H9 (cell line): Measurements from ENCODE around the gene VAV2. TPM values are rescaled to one million over a fixed set of nuclear protein-coding genes. Genes with fewer than 3 reads are reported as not detected.

ENCODE experiments used
- DNase-seq: peaks from one replicate; pipeline ENCODE4 v3.0.0-alpha.2; 2017
- H2AFZ ChIP-seq: one replicate; pipeline ENCODE4 v1.6.1; 2013; ENCODE audit warnings: mild to moderate bottlenecking, low read length, control low read depth, moderate library complexity
- H2AK5ac ChIP-seq: 2 replicates; pipeline ENCODE4 v1.6.1; 2013; ENCODE audit warnings: low read length, control low read depth, mixed read lengths; ENCODE audit not compliant: insufficient read length
- H2BK120ac ChIP-seq: one replicate; pipeline ENCODE4 v1.6.1; 2013; ENCODE audit warnings: low read depth, mild to moderate bottlenecking, low read length, control low read depth, inconsistent platforms; ENCODE audit not compliant: poor library complexity, severe bottlenecking
- H2BK12ac ChIP-seq: 2 replicates; pipeline ENCODE4 v1.6.1; 2013; ENCODE audit warnings: low read length, control low read depth, mixed read lengths, low read depth; ENCODE audit not compliant: insufficient read length
- H2BK15ac ChIP-seq: 2 replicates; pipeline ENCODE4 v1.6.1; 2013; ENCODE audit warnings: low read depth, low read length, control low read depth
- H2BK20ac ChIP-seq: one replicate; pipeline ENCODE4 v1.6.1; 2013; ENCODE audit warnings: low read depth, mild to moderate bottlenecking, low read length, control low read depth, inconsistent platforms; ENCODE audit not compliant: poor library complexity, severe bottlenecking
- H2BK5ac ChIP-seq: 2 replicates; pipeline ENCODE4 v1.6.1; 2013; ENCODE audit warnings: low read length, control low read depth, mixed read lengths; ENCODE audit not compliant: insufficient read length
- H3K14ac ChIP-seq: 2 replicates; pipeline ENCODE4 v1.6.1; 2013; ENCODE audit warnings: low read length, control low read depth; ENCODE audit not compliant: insufficient read depth
- H3K18ac ChIP-seq: 2 replicates; pipeline ENCODE4 v1.6.1; 2013; ENCODE audit warnings: low read depth, mild to moderate bottlenecking, mixed read lengths, low read length, control low read depth; ENCODE audit not compliant: insufficient read length
- H3K23ac ChIP-seq: 2 replicates; pipeline ENCODE4 v1.6.1; 2013; ENCODE audit warnings: low read length, control low read depth, mixed read lengths, low read depth; ENCODE audit not compliant: insufficient read length
- H3K23me2 ChIP-seq: 2 replicates; pipeline ENCODE4 v1.6.1; 2013; ENCODE audit warnings: low read depth, mild to moderate bottlenecking, mixed read lengths, low read length, control low read depth; ENCODE audit not compliant: insufficient read length, poor library complexity, severe bottlenecking
- H3K27ac ChIP-seq: 2 replicates; pipeline ENCODE4 v1.5.1; 2013; ENCODE audit warnings: low read length, control low read depth, mixed read lengths, low read depth; ENCODE audit not compliant: insufficient read length
- H3K27me3 ChIP-seq: 2 replicates; pipeline ENCODE4 v1.6.1; 2013; ENCODE audit warnings: low read length, control low read depth, inconsistent platforms; ENCODE audit not compliant: insufficient read depth
- H3K4ac ChIP-seq: 2 replicates; pipeline ENCODE4 v1.6.1; 2013; ENCODE audit warnings: low read depth, mild to moderate bottlenecking, control low read depth, inconsistent platforms, low read length, moderate library complexity
- H3K4me1 ChIP-seq: 2 replicates; pipeline ENCODE4 v1.6.1; 2013; ENCODE audit warnings: low read length, control low read depth, inconsistent platforms; ENCODE audit not compliant: insufficient read depth
- H3K4me2 ChIP-seq: 2 replicates; pipeline ENCODE4 v1.6.1; 2013; ENCODE audit warnings: low read length, control low read depth, mixed read lengths; ENCODE audit not compliant: insufficient read length, insufficient read depth
- H3K56ac ChIP-seq: 2 replicates; pipeline ENCODE4 v1.6.1; 2013; ENCODE audit warnings: low read depth, mild to moderate bottlenecking, mixed read lengths, low read length, control low read depth; ENCODE audit not compliant: insufficient read length
- H3K79me1 ChIP-seq: 2 replicates; pipeline ENCODE4 v1.6.1; 2013; ENCODE audit warnings: low read depth, mild to moderate bottlenecking, moderate library complexity, low read length, control low read depth, inconsistent platforms; ENCODE audit not compliant: insufficient read depth, poor library complexity, severe bottlenecking
- H3K79me2 ChIP-seq: 2 replicates; pipeline ENCODE4 v1.6.1; 2013; ENCODE audit warnings: low read length, control low read depth, inconsistent platforms; ENCODE audit not compliant: insufficient read depth
- H3K9ac ChIP-seq: 2 replicates; pipeline ENCODE4 v1.6.1; 2013; ENCODE audit warnings: low read length, control low read depth, mixed read lengths; ENCODE audit not compliant: insufficient read length; ENCODE audit errors: extremely low read depth
- H3K9me3 ChIP-seq: one replicate; pipeline ENCODE4 v1.6.1; 2013; ENCODE audit warnings: low read depth, low read length, inconsistent platforms; ENCODE audit not compliant: control insufficient read depth
- H3T11ph ChIP-seq: one replicate; pipeline ENCODE4 v1.6.1; 2013; ENCODE audit warnings: mild to moderate bottlenecking, low read length, control low read depth, inconsistent platforms
- H4K20me1 ChIP-seq: one replicate; pipeline ENCODE4 v1.6.1; 2013; ENCODE audit not compliant: control insufficient read depth, insufficient read length, insufficient read depth
- H4K5ac ChIP-seq: 2 replicates; pipeline ENCODE4 v1.6.1; 2013; ENCODE audit warnings: low read depth, mild to moderate bottlenecking, mixed read lengths, low read length, control low read depth; ENCODE audit not compliant: insufficient read length
- H4K8ac ChIP-seq: replicated peaks from 2 replicates; pipeline ENCODE4 v1.6.1; 2013; ENCODE audit warnings: low read length, control low read depth, mixed read lengths, low read depth; ENCODE audit not compliant: insufficient read length
- H4K91ac ChIP-seq: 2 replicates; pipeline ENCODE4 v1.6.1; 2013; ENCODE audit warnings: low read depth, mild to moderate bottlenecking, moderate library complexity, mixed read lengths, low read length, control low read depth; ENCODE audit not compliant: insufficient read length
- H3K27ac Mint-ChIP-seq, 3 experiments: 2 replicates in 2 of 3; 3 replicates in 1 of 3; pipeline ENCODE4 v1.8.0; 2020 to 2021; ENCODE audit warnings: mixed read lengths in 3 of 3, mild to moderate bottlenecking in 1 of 3, moderate library complexity in 1 of 3
- H3K27me3 Mint-ChIP-seq: 2 replicates; pipeline ENCODE4 v1.8.0; 2021; ENCODE audit warnings: low read depth, mild to moderate bottlenecking, moderate library complexity, mixed read lengths
- H3K36me3 Mint-ChIP-seq, 3 experiments: 2 replicates in 2 of 3; 3 replicates in 1 of 3; pipeline ENCODE4 v1.8.0; 2020 to 2021; ENCODE audit warnings: low read depth in 3 of 3, mixed read lengths in 3 of 3; ENCODE audit not compliant: insufficient read depth in 1 of 3
- H3K4me1 Mint-ChIP-seq, 2 experiments: 2 replicates each; pipeline ENCODE4 v1.8.0; 2020; ENCODE audit warnings: mixed read lengths in 2 of 2
- H3K4me3 Mint-ChIP-seq, 2 experiments: 2 replicates in 1 of 2; 3 replicates in 1 of 2; pipeline ENCODE4 v1.8.0; 2020 to 2021; ENCODE audit warnings: mild to moderate bottlenecking in 2 of 2, mixed read lengths in 2 of 2, moderate library complexity in 1 of 2
- H3K9me3 Mint-ChIP-seq, 2 experiments: 2 replicates in 1 of 2; 3 replicates in 1 of 2; pipeline ENCODE4 v1.8.0; 2020; ENCODE audit warnings: mild to moderate bottlenecking in 2 of 2, mixed read lengths in 2 of 2, moderate library complexity in 1 of 2
- WGBS: extraction: QIAGEN DNeasy Blood & Tissue Kit; methylation state at CpG from one replicate; pipeline ENCODE4 v1.1.7; 2013; ENCODE audit warnings: missing lambda C conversion rate, low lambda C conversion rate, mixed read lengths; ENCODE audit not compliant: insufficient read length; ENCODE audit errors: extremely low coverage; 5-methylcytosine and 5-hydroxymethylcytosine counted together
- total RNA-seq: library from RNA; stranded (reverse); gene quantifications from 2 replicates; pipeline ENCODE4 v1.2.1, GENCODE V29; 2021
- TF ChIP-seq, protein P1 (sequence below): fragments of 200-600 bp; sonication (generic); conservative IDR thresholded peaks from 3 replicates; pipeline ENCODE4 v1.8.0; 2021; ENCODE audit warnings: antibody characterized with exemption, mild to moderate bottlenecking

The VAV2 gene
- total RNA-seq, 1 experiment from 2014 or later, result 58.7 TPM

DNA sequence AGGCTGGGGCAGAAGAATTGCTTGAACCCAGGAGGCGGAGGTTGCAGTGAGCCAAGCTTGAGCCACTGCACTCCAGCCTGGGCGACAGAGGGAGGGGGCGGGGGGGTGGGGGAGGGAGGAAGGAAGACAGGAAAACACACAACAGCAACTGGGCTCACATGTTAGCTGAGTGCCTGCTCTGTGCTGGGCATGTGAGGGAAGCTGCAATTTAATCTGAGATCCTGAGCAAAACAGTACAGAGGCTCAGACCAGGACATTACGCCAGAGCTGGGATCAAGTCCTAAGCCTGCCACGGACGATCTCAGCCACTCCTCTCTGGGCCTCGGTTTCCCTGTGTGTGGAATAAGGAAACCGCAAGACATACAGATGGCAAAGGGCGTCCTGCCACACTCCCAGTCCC is 119.1 kb downstream of the VAV2 start:
- peaks cover 0 to 3% (median 0%) of the 10 kb centered on the region in 3 experiments; a peak in 3 of 7 replicates for H3K36me3 Mint-ChIP-seq
- no peak overlapping the region for H3K4me2 ChIP-seq
- no peak overlapping the region for H3K14ac ChIP-seq
- H3K27ac ChIP-seq, result no peak overlapping the region
- H4K8ac ChIP-seq, result no peak overlapping the region
- H3T11ph ChIP-seq, result no peak overlapping the region
- no peak overlapping the region for H2BK120ac ChIP-seq
- H3K56ac ChIP-seq, result no peak overlapping the region
- no peak overlapping the region for H2AK5ac ChIP-seq
- H3K9me3 Mint-ChIP-seq, result no peaks in the 10 kb centered on the region
- TF ChIP-seq, protein P1, sequence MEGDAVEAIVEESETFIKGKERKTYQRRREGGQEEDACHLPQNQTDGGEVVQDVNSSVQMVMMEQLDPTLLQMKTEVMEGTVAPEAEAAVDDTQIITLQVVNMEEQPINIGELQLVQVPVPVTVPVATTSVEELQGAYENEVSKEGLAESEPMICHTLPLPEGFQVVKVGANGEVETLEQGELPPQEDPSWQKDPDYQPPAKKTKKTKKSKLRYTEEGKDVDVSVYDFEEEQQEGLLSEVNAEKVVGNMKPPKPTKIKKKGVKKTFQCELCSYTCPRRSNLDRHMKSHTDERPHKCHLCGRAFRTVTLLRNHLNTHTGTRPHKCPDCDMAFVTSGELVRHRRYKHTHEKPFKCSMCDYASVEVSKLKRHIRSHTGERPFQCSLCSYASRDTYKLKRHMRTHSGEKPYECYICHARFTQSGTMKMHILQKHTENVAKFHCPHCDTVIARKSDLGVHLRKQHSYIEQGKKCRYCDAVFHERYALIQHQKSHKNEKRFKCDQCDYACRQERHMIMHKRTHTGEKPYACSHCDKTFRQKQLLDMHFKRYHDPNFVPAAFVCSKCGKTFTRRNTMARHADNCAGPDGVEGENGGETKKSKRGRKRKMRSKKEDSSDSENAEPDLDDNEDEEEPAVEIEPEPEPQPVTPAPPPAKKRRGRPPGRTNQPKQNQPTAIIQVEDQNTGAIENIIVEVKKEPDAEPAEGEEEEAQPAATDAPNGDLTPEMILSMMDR, result no peak
- no peak overlapping the region for H2BK15ac ChIP-seq
- H3K27me3 Mint-ChIP-seq, result no peaks in the 10 kb centered on the region
- H2BK5ac ChIP-seq, result no peak overlapping the region
- H4K5ac ChIP-seq, result no peak overlapping the region
- no peak overlapping the region for H3K18ac ChIP-seq
- DNase-seq, result no peak
- no peak overlapping the region for H4K91ac ChIP-seq
- no peak overlapping the region for H3K23ac ChIP-seq
- H4K20me1 ChIP-seq, result peaks cover 2% of the 10 kb centered on the region
- H3K79me2 ChIP-seq, result no peaks in the 10 kb centered on the region; the same call in 1 of the 2 replicates
- H3K4ac ChIP-seq, result no peak overlapping the region
- no peaks in the 10 kb centered on the region for H3K27me3 ChIP-seq
- H3K4me1 ChIP-seq, result no peaks in the 10 kb centered on the region
- no CpG with 5 or more reads among the region's 9 CpGs for WGBS
- peaks cover 33 to 39% of the 10 kb centered on the region in 2 experiments for H3K4me1 Mint-ChIP-seq
- no peaks in the 10 kb centered on the region for H3K9me3 ChIP-seq
- H2AFZ ChIP-seq, result no peak overlapping the region
- H3K4me3 Mint-ChIP-seq, result no peak overlapping the region
- no peaks in the 10 kb centered on the region for H3K23me2 ChIP-seq
- H3K27ac Mint-ChIP-seq, result no peak overlapping the region
- no peak overlapping the region for H2BK20ac ChIP-seq
- no peak overlapping the region for H2BK12ac ChIP-seq
- no peak overlapping the region for H3K9ac ChIP-seq
- no peaks in the 10 kb centered on the region for H3K79me1 ChIP-seq
